Measurements from ENCODE around the gene GAST. TPM values are rescaled to one million over a fixed set of nuclear protein-coding genes. Genes with fewer than 3 reads are reported as not detected.

GAST gene
- total and polyA plus RNA-seq, 9 of the 15 experiments (the other 6 are each of a cell fraction or from before 2014, with no cell fraction given) = not detected

- TF ChIP-seq ZNF318 (IDR thresholded peaks at IDR 0.05; ENCODE audit: borderline replicate concordance in 1 of 2, low read depth in 1 of 2) (no peak), JUN (IDR thresholded peaks at IDR 0.05; ENCODE audit: borderline replicate concordance, low read depth, low read length) (no peak), JUN (CRISPR knock-in tag; IDR thresholded peaks at IDR 0.05; ENCODE audit: borderline replicate concordance) (no peak), XRCC4 (IDR thresholded peaks at IDR 0.05; ENCODE audit: extremely low read depth, insufficient read depth, insufficient read length) (no peak), KAT8 (IDR thresholded peaks at IDR 0.05; ENCODE audit: low read depth) (no peak), ZNF449 (CRISPR knock-in tag; IDR thresholded peaks at IDR 0.05) (no peak), ZNF639 (CRISPR knock-in tag; conservative IDR thresholded peaks at IDR 0.05 in 1 of 2, IDR thresholded peaks at IDR 0.05 in 1 of 2) (peak in 1 of 2 experiments; percentile 34; a peak in 1 of 4 replicates), IFI16 (CRISPR knock-in tag; IDR thresholded peaks at IDR 0.05) (no peak), TAL1 (IDR thresholded peaks at IDR 0.05) (no peak), THRB (CRISPR knock-in tag; conservative IDR thresholded peaks at IDR 0.05) (no peak), HDGF (IDR thresholded peaks at IDR 0.05) (no peak), MLX (CRISPR knock-in tag; conservative IDR thresholded peaks at IDR 0.05) (0 out of 4 replicates have a peak, but pooled peaks of 1 of the 2 experiments have one; percentile 40)
These were observed 24.1 kb upstream of the GAST start (continued) for GRCh38 chr17:41687828-41688640.
